Glutamatergic neuron (in vitro differentiated cells): Measurements from ENCODE around the gene NMB. TPM values are rescaled to one million over a fixed set of nuclear protein-coding genes. Genes with fewer than 3 reads are reported as not detected.

Source experiments
- DNase-seq: peaks from one replicate; pipeline ENCODE4 v3.0.0; 2022
- H3K27ac Mint-ChIP-seq: one replicate; pipeline ENCODE4 v1.8.0; 2020; ENCODE audit warnings: mild to moderate bottlenecking, mixed read lengths, inconsistent platforms; ENCODE audit not compliant: unreplicated experiment
- H3K27me3 Mint-ChIP-seq: one replicate; pipeline ENCODE4 v1.8.0; 2020; ENCODE audit warnings: mild to moderate bottlenecking, moderate library complexity, mixed read lengths, inconsistent platforms; ENCODE audit not compliant: unreplicated experiment
- H3K36me3 Mint-ChIP-seq: one replicate; pipeline ENCODE4 v1.8.0; 2020; ENCODE audit warnings: mild to moderate bottlenecking, mixed read lengths, inconsistent platforms; ENCODE audit not compliant: unreplicated experiment
- H3K4me1 Mint-ChIP-seq: one replicate; pipeline ENCODE4 v1.8.0; 2020; ENCODE audit warnings: mild to moderate bottlenecking, low read depth, mixed read lengths, inconsistent platforms; ENCODE audit not compliant: unreplicated experiment
- H3K4me3 Mint-ChIP-seq: one replicate; pipeline ENCODE4 v1.8.0; 2020; ENCODE audit warnings: mild to moderate bottlenecking, mixed read lengths, inconsistent platforms; ENCODE audit not compliant: unreplicated experiment
- H3K9me3 Mint-ChIP-seq: one replicate; pipeline ENCODE4 v1.8.0; 2020; ENCODE audit warnings: mild to moderate bottlenecking, moderate library complexity, mixed read lengths, inconsistent platforms; ENCODE audit not compliant: unreplicated experiment
- CTCF ChIP-seq: fragments of 200-600 bp; sonication (generic); IDR thresholded peaks from one replicate; pipeline ENCODE4 v1.5.0; 2021; ENCODE audit not compliant: partially characterized antibody, unreplicated experiment
- total RNA-seq: library from RNA; stranded (reverse); fragmentation: NEBNext Ultra II Directional; extraction: Animal tissue kit (Norgen Biotek cat#: 25700); gene quantifications from one replicate; pipeline ENCODE4 v1.2.1, GENCODE V29; 2021; ENCODE audit not compliant: unreplicated experiment

NMB gene
- total RNA-seq, 1 donor from 2014 or later, result 6.9 TPM

GRCh38 chr15:84653910-84654688 lies 3.9 kb downstream of the NMB start, which contains the start of gene WDR73:
WDR73 (minus strand) TSS chr15:84654283; CDS start chr15:84654274, 9 bp downstream.
- Mint-ChIP-seq H3K36me3 (no peaks in the 10 kb centered on the region), H3K4me3 (peak within 1 kb of the TSS; percentile 93), H3K27ac (peak within 1 kb of the TSS; percentile 81), H3K9me3 (peaks cover 4% of the 10 kb centered on the region), H3K27me3 (peaks cover 5% of the 10 kb centered on the region), H3K4me1 (peaks cover 6% of the 10 kb centered on the region)
- DNase-seq, result peak; percentile 99
- no peak for TF ChIP-seq CTCF

DNA sequence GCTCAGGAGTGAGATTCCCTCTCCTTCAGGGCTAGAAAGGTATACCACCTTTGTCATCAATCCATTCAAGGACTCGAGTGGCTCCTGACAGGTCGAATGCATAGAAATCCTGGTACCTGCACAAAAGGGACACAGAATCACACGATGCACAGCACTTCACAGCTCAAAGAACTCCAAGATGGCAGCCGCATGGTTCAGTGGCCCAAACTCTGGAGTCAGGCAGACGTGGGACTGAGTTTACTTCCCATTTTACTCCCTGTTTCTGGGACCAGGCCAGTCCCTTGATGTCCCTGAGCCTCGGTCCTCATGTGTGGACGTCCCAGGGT lies 4.5 kb downstream of the NMB start:
- Mint-ChIP-seq H3K36me3 (no peaks in the 10 kb centered on the region), H3K4me3 (peak overlapping the region; percentile 93), H3K9me3 (peaks cover 3% of the 10 kb centered on the region), H3K27ac (peak overlapping the region; percentile 81), H3K27me3 (peaks cover 5% of the 10 kb centered on the region), H3K4me1 (peaks cover 3% of the 10 kb centered on the region)
- DNase-seq, result no peak
- no peak for TF ChIP-seq CTCF

- no peak for DNase-seq
- Mint-ChIP-seq H3K4me1 (no peaks in the 10 kb centered on the region), H3K36me3 (peaks cover 5% of the 10 kb centered on the region), H3K4me3 (no peak overlapping the region), H3K9me3 (no peaks in the 10 kb centered on the region), H3K27ac (no peak overlapping the region), H3K27me3 (peaks cover 3% of the 10 kb centered on the region)
- TF ChIP-seq CTCF, result no peak
Observed at GRCh38 chr15:84649706-84650105, 8.3 kb downstream of the NMB start.

- Mint-ChIP-seq H3K27me3 (peaks cover 3% of the 10 kb centered on the region), H3K36me3 (peaks cover 5% of the 10 kb centered on the region), H3K9me3 (no peaks in the 10 kb centered on the region), H3K4me1 (no peaks in the 10 kb centered on the region), H3K4me3 (no peak overlapping the region), H3K27ac (no peak overlapping the region)
- TF ChIP-seq CTCF, result no peak
- DNase-seq, result no peak
Observed at GRCh38 chr15:84648539-84648938, 9.5 kb downstream of the NMB start.

DNA sequence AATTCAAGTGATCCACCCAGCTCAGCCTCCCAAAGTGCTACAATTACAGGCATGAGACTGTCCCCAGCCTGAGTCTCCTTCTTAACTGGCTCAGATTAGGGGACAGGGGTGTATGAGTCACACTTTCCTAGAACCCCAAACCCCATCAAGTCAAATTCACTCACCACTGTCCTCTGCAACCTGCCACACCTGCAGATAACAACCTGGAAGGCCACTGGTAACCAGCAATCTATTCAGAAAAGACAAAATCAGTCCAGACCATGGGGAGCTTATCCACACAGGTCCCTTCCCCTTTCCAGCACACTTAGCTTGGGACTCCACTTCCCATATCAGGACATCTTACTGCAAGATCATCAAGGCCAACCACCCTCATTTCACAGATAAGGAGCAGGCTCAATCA lies 10.3 kb downstream of the NMB start:
- H3K36me3 Mint-ChIP-seq, result peaks cover 5% of the 10 kb centered on the region
- no peak overlapping the region for H3K4me3 Mint-ChIP-seq
- DNase-seq, result no peak
- no peaks in the 10 kb centered on the region for H3K4me1 Mint-ChIP-seq
- no peaks in the 10 kb centered on the region for H3K9me3 Mint-ChIP-seq
- no peak overlapping the region for H3K27ac Mint-ChIP-seq
- TF ChIP-seq CTCF, result no peak
- peaks cover 3% of the 10 kb centered on the region for H3K27me3 Mint-ChIP-seq
